ENCODE measurements around the gene ADGRG1.

ADGRG1 gene

DNA sequence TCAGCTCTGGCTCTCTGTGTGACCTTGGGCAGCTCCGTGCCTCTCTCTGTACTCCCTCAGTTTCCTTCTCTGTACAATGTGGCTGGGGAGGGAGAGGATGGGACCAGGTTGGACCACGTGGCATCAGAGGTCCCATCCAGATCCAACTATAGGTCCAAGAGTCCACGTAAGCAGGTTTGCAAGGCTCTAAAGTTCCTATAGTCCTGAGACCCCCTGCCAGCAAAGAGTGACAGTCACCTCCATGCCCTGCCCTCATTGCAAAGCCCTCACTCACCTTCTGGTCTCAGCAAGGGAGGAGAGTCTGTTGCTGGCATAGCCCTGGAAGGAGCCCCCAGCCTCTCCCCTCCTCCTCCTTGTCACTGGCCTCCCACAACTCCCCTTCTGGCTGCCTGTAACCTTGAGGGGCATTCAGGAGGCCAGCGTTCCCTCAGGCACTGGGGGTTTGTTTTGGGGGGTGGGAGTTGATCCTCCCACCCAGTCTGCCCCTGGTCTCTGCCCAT lies 60.1 kb downstream of the ADGRG1 start:
- DNase-seq: no peak

DNA sequence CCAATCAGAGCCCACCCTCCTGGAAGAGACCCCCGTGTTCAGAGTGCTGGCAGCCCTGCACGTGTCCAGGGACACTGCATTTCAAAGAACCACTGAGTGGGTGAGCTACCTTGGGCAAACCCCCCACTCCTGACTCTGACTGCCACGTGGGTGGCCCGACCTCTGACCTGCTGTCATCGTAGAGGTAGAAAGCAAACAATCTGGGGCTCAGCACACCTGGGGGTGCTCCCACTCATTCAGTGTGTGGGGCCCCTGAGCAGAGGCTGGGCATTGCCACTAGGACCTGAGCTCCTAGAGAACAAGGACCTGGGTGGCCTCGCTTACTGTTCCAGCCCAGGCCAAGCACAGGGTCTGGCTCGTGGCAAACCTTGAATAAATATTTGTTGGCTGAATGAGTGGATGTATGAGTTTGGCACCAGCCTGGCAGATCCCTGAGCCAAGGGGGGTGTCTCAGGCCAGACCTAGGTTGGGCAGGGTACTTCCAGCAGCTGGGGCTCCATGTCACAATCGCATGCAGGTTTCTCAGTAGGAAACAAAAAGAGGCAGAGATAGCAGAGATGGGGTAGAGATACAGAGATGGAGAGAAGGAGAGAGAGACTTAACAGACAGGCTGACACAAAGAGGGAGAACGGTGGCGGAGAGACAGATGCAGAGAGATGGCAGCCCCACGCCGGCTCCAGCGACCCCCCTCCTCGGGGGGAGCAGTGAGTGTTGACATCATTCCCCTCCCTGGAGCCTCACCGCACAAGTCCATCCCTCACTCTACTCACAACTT lies 60.7 kb downstream of the ADGRG1 start:
- no peak for DNase-seq

- peak; percentile 12 for DNase-seq
These were observed 61.5 kb downstream of the ADGRG1 start for GRCh38 chr16:57689762-57690558.

GRCh38 chr16:57690782-57691471 lies 62.5 kb downstream of the ADGRG1 start:
- DNase-seq: no peak

- DNase-seq: no peak
These were observed 64.2 kb downstream of the ADGRG1 start for GRCh38 chr16:57692636-57693035.

GRCh38 chr16:57693550-57693949 lies 65.1 kb downstream of the ADGRG1 start:
- DNase-seq: no peak

GRCh38 chr16:57694231-57694724 lies 65.8 kb downstream of the ADGRG1 start:
- DNase-seq: no peak

GRCh38 chr16:57694725-57695679 lies 66.6 kb downstream of the ADGRG1 start, which contains the start of gene DRC7:
Gene DRC7, plus strand, starts transcription at chr16:57694806. Its CDS starts 3,144 bp downstream, at chr16:57697950.
- DNase-seq: no peak

DNA sequence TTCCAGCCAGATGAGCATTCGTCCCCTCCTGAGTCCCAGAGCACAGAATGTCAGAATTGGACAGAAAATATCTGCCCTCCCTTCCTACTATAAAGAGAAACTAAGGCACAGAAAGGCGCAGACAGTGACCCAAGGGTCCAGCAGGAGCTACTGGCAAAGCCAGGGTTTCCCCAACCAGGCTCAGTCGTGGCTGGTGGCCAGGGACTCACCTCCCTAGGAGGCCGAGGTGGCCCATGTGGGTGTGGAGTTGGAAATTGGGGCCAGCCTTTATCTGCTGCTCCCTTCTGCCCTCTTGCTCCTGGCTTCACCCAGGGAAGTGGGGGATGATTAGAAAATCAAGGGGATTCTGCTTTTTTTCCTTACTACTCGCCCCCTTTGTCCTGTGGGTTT lies 67.2 kb downstream of the ADGRG1 start:
- DNase-seq: no peak

GRCh38 chr16:57696240-57696639 lies 67.8 kb downstream of the ADGRG1 start:
- no peak for DNase-seq

- no peak for DNase-seq
These were observed 69.6 kb downstream of the ADGRG1 start for GRCh38 chr16:57697896-57698537.

- no peak for DNase-seq
These were observed 70.5 kb downstream of the ADGRG1 start for GRCh38 chr16:57698812-57699405.

DNA sequence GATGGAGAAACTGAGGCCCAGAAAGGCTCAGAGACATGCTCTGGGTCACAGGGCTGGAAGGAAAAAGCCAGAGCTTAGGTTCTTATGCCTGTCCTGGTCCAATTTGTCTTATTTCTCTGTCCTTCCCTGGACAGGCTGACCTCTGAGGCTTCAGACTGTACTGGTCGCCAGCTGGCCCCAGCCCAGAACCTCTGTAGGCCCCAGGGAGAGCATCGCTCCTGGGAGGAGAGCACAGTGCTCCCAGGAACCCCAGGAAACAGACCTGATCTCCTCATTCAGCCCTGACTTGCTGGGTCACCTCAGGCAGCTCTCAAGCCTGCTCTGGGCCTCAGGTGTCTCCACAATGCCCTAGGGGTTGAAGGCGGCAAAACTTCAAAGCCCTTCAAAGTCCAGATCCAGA lies 71.1 kb downstream of the ADGRG1 start:
- no peak for DNase-seq

DNA sequence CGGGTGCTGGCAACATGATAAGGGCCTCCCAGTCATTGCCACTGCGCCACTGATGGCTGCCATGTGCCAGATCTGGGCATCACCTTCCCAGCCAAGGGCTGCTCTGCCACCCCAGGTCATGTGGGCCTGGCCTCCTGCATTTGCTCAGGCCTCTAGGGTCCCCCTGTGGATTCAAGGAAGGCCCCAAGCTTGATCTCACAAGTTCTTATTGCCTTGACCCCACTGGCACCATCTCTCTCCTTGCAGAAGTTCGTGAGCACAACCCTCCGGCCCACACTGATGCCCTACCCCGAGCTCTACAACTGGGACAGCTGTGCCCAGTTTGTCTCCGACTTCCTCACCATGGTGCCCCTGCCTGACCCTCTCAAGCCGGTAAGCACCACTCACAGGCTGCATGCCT lies 71.5 kb downstream of the ADGRG1 start:
- DNase-seq: no peak

DNA sequence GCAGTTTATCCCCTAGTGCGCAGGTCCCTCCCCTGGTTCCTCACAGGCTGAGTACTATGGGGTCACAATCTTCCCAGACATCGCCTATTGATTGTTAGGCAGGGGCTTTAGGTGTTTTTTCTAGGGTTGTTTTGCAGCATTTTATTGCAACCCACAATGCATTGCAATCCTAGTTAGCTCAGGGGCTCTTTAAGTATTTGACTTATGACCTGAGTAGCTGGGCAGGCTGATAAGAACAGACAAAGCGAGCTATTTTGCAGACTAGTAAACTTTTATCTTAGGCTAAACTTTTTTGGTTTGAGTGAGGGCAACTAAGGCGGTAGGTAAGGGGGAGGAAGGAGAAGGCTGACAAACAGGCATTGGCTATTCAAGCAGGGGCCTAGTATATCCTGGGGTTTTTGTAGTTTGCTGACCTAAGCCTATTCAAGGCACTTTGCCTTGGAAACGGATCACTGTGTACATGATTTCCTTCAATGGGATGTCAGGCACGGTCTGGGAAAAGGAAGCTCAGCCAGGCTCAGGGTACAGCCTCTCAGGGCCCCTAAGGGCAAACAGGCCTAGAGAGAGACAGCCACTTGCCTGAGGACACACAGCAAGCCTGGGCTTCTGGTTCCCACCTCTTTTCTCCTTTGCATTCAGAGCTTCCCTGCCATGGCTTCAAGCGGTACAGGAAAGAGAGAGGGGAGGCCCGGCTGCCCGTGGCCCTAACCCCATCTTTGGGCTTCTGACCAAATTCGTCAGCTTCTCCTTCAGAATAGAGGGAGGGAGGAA lies 72.5 kb downstream of the ADGRG1 start:
- DNase-seq: no peak

- DNase-seq: no peak
These were observed 73.4 kb downstream of the ADGRG1 start for GRCh38 chr16:57701759-57702371.

GRCh38 chr16:57703416-57704010 lies 75.1 kb downstream of the ADGRG1 start:
- no peak for DNase-seq

DNA sequence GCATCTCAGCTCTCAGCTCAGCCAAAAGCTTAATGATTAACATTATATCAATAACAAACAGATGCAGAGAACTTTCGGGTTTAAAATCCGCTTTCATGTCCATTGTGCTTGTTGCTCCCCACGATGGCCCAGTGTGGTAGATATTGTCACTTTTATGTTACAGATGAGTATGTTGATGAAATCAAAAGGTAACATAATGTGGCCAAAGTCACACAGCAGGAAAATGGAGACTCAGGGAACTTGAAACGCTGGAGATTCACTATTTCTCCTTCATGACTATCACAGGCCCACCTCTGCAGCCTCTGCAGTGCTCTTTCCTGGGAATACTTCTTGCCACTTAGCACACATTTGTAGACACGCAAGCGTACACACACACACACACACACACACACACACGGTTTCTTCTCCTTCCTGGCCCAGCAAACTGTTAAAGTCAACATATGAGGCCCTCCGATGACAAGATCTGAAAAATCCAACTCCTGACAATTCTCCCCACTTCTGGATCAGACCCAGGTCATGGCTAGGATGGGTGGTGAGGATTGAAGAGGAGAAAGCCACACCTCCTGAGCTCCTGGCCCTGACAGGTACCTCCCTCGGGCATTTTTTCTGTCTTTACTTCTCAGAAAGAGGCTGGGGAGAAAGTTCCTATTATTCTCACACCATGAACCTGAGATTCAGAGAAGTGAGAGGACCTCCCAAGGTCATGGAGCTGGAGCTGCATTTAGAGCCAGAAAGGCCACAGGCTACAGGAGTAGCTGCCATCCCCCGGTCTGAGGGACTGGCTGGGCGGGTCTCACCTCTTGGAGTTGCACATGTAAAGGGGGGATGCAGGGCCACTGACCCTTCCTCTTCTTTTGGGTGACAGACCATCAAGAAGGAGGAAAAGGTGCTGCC lies 75.8 kb downstream of the ADGRG1 start:
- no peak for DNase-seq

All from stimulated activated CD4-positive, alpha-beta T cell treated with anti-CD3 and anti-CD28 coated beads, Interleukin-4, amount 100 ng/mL, for 1 hour (primary cell).